ENCODE measurements around the gene SWI5.
A peak's percentile ranks its signal among the peaks of the same experiment; 100 is the strongest.
"Not testable (repeated sequence)": the region's sequence is repeated elsewhere in the genome, so short reads cannot be mapped to it uniquely, and the experiment has no call there.

Gene SWI5

DNA sequence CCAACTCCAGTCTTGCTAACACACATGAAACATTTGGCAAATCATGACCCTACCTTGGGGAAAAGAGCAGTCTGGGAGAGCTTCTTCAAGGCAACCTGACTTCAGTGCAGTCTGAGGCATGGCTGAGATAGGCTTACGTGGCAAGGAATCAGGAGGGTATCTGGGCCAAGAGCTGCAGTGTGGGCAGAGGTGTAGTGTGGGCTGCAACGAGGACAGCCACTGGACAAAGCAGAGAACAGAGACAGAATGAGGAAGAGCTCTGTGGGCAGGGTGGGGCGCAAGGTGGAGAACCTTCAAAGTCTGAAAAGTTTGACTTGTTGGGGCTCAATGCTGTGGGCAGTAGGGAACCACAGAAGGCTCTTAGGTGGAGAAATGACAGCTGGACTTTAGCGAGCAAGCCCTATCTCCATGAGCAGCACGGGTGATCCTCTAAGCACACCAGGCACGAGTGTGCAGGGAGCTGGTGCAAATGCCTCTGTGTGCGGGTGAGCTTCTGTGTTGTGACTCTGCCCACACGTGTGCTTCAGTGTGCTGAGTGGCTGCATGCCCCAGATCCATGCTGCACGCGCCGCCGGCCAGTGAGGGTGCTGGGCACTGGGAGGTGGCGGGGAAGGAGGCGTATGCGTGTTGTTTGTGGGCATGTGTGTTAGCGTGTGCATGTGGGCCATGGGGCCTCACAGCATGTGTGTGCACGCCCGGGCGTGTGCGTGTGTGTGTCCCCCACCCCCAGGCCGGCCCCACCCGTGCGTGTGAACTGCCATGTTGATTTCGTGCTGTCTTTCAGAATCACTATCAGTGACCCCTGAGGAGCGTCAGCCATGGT lies 23.5 kb upstream of the SWI5 start:
- DNase-seq: no peak

DNA sequence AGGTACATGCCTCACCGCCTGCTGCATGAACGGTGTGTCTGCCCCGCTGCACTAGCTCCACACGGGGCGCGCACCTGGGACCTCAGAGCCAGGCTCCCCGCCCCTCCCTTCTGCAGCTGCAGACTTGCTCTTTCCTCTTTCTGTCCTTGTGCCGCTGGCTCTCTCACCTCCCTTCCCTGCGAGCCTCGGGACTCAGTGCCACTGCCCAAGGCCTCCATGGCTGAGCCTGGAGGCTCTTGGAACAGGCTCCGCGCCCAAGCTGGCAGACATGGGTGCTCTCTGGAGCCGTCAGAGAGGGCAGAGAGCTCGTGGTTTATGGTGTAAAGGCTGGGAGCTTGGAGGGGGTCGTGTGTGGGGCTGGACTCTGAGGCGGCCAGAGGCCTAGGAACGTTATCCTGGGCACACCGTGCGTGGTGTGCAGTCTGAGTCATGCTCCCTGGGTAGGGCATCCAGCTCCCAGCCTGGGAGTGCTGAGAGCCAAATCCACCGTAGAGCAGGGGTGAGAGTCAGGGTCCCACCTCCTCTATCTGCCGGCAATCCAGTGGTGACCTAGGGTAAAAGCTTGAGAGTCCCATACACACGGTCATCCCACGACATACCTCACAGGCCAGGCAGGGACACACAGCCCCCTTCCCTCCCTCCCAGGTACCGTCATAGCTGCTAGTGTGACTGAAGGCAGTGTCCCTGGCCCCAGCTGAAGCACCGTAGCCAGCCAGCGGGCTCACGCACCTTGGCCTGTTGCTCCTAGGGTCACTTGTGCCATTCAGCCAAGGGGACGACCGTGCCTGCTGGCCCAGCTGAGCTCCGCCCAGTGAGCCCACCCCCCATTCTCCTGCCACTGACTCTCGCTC lies 22.7 kb upstream of the SWI5 start:
- no peak for DNase-seq

GRCh38 chr9:128253991-128254346 lies 22.1 kb upstream of the SWI5 start:
- no peak for DNase-seq

DNA sequence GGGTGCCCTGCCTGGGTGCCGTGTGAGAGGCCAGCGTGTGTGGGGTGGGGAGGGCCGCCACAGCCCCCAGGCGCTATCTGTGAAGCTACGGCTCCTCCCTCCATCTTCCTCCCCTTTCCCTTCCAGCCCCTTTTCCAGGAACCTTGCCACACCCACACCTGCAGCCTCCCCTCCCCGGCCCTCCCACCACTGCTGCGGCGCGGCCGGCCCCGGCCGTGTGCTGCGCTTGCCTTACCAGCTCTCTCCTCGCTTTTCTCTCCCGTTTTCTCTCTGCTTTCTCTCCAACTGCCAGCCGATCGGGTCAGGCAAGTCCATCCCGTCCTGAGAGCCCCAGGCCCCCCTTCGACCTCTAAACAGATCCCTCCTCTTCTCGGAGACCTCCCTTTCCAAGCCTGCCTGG lies 21.7 kb upstream of the SWI5 start:
- DNase-seq: no peak

GRCh38 chr9:128254855-128255759 lies 21.0 kb upstream of the SWI5 start:
- peak; percentile 15 for DNase-seq

- no peak for DNase-seq
Measured at GRCh38 chr9:128257086-128257825, 18.8 kb upstream of the SWI5 start.

DNA sequence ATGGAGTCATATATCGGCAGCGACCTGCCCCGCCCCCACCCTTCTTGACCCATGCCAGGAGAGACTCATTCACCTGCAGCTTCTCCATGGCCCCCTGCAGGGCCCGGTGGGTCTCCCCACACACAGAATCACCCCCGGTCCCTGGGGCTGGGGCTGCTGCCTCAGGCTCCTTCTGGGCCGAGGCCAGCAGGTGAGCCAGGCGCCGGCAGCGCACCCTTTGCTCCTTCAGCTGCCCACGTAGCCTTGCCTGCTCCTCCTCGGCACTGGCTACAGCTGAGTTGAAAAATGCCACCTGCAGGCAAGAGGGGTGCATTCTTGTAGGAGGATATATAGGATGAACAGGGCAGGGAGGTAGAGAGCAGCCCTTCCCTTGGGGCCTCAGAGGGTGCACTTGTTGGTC lies 18.2 kb upstream of the SWI5 start:
- no peak for DNase-seq

DNA sequence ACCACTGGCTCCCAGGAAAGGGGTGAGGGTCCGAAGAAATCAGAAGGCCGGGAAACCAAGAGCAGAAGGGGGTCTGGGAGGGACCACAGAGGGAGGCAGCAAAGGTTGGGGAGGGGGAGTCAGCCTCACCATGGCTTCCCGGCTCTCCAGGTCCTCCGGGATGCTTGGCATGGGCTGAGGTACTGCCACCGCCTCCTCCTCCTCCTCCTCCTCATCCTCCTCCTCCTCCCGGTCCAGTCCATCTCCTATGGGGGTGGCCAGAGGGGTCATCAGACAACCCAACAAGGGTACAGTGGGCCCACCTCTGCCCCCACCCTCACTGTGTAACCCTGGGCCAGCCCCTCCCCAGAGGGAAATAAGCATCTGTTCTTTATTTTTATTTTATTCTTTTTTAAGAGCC lies 17.8 kb upstream of the SWI5 start:
- DNase-seq: no peak

- DNase-seq: no peak
Measured at GRCh38 chr9:128259156-128259555, 16.9 kb upstream of the SWI5 start.

- no peak for DNase-seq
Measured at GRCh38 chr9:128260340-128260739, 15.7 kb upstream of the SWI5 start.

- DNase-seq: no peak
Measured at GRCh38 chr9:128262687-128263086, 13.4 kb upstream of the SWI5 start.

GRCh38 chr9:128265348-128265847 lies 10.7 kb upstream of the SWI5 start:
- no peak for DNase-seq

DNA sequence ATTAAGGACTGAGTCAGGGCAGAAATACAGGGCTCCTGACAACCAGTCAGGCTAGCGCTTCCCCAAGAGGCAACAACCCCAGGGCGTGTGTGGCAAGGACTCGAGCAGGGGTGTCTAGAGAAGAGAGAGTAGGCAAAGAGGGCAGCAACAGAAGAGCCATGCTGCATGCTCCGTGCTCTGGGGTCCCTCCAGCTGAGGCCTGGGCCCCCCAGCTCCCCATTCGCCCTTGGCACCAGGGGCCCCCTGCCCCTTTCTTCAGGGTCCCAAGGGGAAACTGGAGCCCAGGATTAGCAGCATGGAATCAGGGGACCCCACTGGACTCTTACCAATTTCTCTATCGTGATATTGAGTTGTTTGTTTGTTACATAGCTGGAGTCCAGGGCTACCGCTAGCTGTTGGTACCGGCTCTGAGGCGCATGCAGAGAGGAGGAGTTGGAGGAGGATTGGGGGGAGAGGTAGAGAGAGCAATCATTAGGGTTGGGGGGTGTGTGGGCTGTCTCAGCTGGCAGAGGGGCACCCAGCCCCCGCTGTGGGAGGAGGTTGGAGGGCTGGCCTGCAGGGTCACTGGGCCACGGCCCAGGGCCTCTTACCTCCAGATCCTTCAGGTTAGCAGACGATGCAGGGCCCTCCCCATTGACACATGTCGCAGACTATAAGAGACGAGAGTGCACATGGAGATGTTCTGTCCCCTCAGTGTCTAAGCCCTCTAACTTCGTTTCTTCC lies 9.0 kb upstream of the SWI5 start:
- DNase-seq: no peak

DNA sequence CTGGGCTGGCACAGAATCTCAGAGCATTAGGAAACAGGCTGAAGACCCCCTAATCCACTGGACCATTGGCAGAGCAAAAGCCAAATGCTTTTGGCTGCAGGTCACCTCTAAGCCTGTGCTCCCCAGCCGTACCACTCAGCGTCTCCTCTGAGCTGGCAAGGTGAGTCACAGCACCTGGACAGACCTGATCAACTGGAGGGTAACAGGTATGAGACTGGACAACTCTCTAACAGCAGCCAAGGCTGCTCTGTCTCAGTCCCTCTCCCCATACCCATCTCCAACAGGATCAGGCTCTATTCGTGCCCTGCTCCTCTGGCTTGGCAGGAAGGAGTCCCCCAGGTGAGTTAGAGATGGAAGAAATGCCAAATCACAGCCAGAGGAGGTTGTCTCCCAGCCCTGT lies 5.0 kb upstream of the SWI5 start:
- DNase-seq: no peak

DNA sequence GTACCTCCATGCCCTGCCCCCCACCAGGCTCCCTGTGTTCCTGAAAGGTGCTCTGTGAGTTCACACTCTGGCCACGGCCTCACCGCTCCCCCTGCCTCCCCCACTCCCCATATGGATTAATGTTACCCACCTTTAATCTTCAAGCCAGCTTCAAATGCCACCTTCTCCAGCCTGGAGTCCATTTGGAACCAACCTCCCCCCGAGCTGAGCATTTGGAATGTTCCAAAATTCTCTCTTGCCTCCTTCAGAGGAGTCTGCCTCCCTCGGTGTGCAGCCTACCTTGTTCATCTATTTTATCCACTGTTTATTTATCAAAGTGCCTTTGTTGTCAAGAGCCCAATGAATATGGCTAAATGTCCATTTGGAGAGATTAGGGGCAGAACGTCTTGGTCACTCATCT lies 4.6 kb upstream of the SWI5 start:
- DNase-seq: no peak

DNA sequence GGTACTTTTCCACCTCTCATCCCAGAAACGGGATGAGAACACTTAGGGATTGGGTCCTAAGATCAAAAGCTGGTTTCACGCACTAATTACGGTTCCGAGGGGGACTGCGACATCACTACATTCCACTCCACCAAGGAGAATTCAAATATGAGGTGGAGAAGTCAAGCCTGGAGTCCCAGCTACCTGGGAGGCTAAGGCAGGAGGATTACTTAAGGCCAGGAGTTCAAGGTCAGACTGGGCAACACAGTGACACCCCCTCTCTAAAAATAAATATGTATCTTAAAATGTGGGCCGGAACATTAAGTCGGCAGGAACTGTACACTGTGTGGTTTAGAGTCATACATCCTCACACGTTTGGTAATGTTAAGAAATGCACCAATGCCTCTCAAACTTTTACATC lies 1.8 kb upstream of the SWI5 start:
- DNase-seq: no peak

- DNase-seq: no peak
Measured at GRCh38 chr9:128275198-128276007, 673 bp upstream of the SWI5 start, which contains the start of gene GOLGA2. Gene GOLGA2, minus strand, starts transcription at chr9:128276007. Its CDS starts 31 bp downstream, at chr9:128275976.

DNA sequence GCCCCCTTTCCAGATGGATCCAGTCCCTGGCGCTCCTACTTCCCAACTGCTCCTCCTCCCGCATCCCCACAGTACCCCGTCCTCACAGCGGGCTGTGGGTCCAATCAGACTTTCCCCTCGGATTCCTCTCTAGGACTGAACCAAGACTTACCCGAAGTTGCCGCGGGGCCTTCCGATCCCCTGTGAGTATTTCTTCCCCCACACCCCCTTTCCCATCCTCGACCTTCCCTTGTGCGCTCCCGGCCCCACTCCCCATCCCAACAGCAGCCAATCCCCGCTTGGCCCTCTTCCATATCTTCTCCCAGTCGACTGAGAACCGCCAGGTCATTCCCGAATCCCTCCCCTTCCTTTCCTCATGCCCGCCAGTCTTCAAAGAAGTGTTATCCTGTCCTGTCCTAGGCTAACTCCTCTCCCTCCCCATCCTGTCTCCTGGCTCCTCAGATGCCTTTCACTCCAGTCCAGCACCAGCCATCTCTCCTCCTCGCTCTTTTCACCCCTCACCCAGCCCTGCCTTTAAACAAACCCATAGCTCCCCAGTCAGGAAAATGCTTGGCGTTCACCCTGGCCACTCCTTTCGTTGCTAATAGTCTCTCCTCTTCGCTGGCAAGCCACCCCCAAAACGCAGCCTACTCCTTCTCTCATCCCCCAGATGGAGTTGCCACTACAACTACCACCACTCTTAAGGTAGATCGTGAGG lies 646 bp downstream of the SWI5 start:
- peak; percentile 5 for DNase-seq

- DNase-seq: not testable (repeated sequence)
Measured at GRCh38 chr9:128279088-128280073, 3.3 kb downstream of the SWI5 start.

All from NCI-H1105 (cell line).